GM23248 (cell line): ENCODE measurements around the gene NPSR1.

Source experiments
- EZH2 ChIP-seq: fragments of 200-600 bp; sonication (generic); IDR thresholded peaks from 2 replicates; pipeline ENCODE4 v1.6.1; 2018; ENCODE audit warnings: antibody characterized with exemption, mild to moderate bottlenecking; ENCODE audit not compliant: insufficient read depth, poor library complexity, severe bottlenecking
- EZH2phosphoT487 ChIP-seq: fragments of 200-600 bp; sonication (generic); IDR thresholded peaks from 2 replicates; pipeline ENCODE4 v1.6.1; 2018; ENCODE audit warnings: antibody characterized with exemption, moderate library complexity, mild to moderate bottlenecking, low read depth; ENCODE audit not compliant: insufficient read depth

DNA sequence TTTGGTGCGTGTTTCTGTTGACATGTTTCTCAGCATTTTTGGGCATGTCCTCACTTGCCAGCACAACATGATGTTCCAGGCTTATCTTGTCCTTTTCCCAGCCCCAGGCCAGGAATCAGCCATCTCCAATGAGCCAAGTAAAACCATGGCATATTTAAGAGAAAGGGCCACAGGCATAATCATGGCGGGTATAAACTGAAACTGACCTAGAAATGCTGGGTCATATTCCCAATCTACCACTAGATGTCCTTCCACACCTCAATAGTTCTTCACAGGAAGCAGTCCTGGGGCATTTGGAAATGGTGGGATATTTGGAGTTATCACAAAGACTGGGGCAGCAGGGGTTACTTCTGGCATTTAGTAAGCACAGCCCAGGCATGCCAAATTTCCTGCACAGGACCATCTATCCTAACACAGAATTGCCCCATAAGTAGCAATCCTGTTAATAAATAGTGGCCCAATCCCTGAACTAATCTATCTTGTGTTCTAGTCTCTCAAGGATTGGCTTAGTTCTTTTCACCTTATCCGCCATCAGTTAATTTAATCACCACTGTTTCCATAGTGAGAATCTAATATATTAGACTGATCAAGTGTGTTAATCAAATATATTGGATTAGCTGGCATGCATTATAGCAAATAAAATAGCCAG lies 101.6 kb downstream of the NPSR1 start:
- TF ChIP-seq EZH2 (no peak), EZH2phosphoT487 (no peak)
